Measurements from ENCODE around the gene PRKACG. TPM values are rescaled to one million over a fixed set of nuclear protein-coding genes. Genes with fewer than 3 reads are reported as not detected.

Gene PRKACG
- total RNA-seq, 1 donor from 2014 or later, result not detected

GRCh38 chr9:68983008-68983411 lies 30.9 kb downstream of the PRKACG start:
- Mint-ChIP-seq H3K9me3 (ENCODE audit: low read depth) (no peaks in the 10 kb centered on the region), H3K4me1 (ENCODE audit: low read depth) (peaks cover 2% of the 10 kb centered on the region), H3K36me3 (ENCODE audit: insufficient read depth) (no peaks in the 10 kb centered on the region), H3K4me3 (ENCODE audit: low read depth) (no peak overlapping the region), H3K27ac (no peak overlapping the region), H3K27me3 (no peaks in the 10 kb centered on the region)
- TF ChIP-seq, protein P1, sequence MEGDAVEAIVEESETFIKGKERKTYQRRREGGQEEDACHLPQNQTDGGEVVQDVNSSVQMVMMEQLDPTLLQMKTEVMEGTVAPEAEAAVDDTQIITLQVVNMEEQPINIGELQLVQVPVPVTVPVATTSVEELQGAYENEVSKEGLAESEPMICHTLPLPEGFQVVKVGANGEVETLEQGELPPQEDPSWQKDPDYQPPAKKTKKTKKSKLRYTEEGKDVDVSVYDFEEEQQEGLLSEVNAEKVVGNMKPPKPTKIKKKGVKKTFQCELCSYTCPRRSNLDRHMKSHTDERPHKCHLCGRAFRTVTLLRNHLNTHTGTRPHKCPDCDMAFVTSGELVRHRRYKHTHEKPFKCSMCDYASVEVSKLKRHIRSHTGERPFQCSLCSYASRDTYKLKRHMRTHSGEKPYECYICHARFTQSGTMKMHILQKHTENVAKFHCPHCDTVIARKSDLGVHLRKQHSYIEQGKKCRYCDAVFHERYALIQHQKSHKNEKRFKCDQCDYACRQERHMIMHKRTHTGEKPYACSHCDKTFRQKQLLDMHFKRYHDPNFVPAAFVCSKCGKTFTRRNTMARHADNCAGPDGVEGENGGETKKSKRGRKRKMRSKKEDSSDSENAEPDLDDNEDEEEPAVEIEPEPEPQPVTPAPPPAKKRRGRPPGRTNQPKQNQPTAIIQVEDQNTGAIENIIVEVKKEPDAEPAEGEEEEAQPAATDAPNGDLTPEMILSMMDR (IDR thresholded peaks at IDR 0.05; ENCODE audit: unreplicated experiment), result no peak
- no peak for DNase-seq (ENCODE audit: low spot score, unreplicated experiment)

GRCh38 chr9:68981789-68982188 lies 32.1 kb downstream of the PRKACG start:
- Mint-ChIP-seq H3K4me3 (ENCODE audit: low read depth) (no peak overlapping the region), H3K27ac (peak overlapping the region; percentile 39)
- TF ChIP-seq, protein P1 (IDR thresholded peaks at IDR 0.05; ENCODE audit: unreplicated experiment), result no peak

GRCh38 chr9:68980341-68980914 lies 33.5 kb downstream of the PRKACG start:
- Mint-ChIP-seq H3K27me3 (no peaks in the 10 kb centered on the region), H3K36me3 (ENCODE audit: insufficient read depth) (no peaks in the 10 kb centered on the region), H3K27ac (no peak overlapping the region), H3K4me3 (ENCODE audit: low read depth) (no peak overlapping the region), H3K4me1 (ENCODE audit: low read depth) (peaks cover 2% of the 10 kb centered on the region), H3K9me3 (ENCODE audit: low read depth) (no peaks in the 10 kb centered on the region)
- TF ChIP-seq, protein P1 (IDR thresholded peaks at IDR 0.05; ENCODE audit: unreplicated experiment), result no peak
- DNase-seq (ENCODE audit: low spot score, unreplicated experiment), result no peak

More at GRCh38 chr9:68981789-68982188, 32.1 kb downstream of the PRKACG start:
- Mint-ChIP-seq H3K36me3 (ENCODE audit: insufficient read depth) (no peaks in the 10 kb centered on the region), H3K9me3 (ENCODE audit: low read depth) (no peaks in the 10 kb centered on the region), H3K4me1 (ENCODE audit: low read depth) (peaks cover 2% of the 10 kb centered on the region), H3K27me3 (no peaks in the 10 kb centered on the region)
- no peak for DNase-seq (ENCODE audit: low spot score, unreplicated experiment)

GRCh38 chr9:68979538-68980314 lies 34.2 kb downstream of the PRKACG start:
- Mint-ChIP-seq H3K4me1 (ENCODE audit: low read depth) (peaks cover 2% of the 10 kb centered on the region), H3K27ac (no peak overlapping the region), H3K27me3 (no peaks in the 10 kb centered on the region), H3K9me3 (ENCODE audit: low read depth) (no peaks in the 10 kb centered on the region), H3K4me3 (ENCODE audit: low read depth) (no peak overlapping the region), H3K36me3 (ENCODE audit: insufficient read depth) (no peaks in the 10 kb centered on the region)
- TF ChIP-seq, protein P1 (IDR thresholded peaks at IDR 0.05; ENCODE audit: unreplicated experiment), result no peak
- no peak for DNase-seq (ENCODE audit: low spot score, unreplicated experiment)

GRCh38 chr9:68978501-68978900 lies 35.4 kb downstream of the PRKACG start:
- no peak for DNase-seq (ENCODE audit: low spot score, unreplicated experiment)
- Mint-ChIP-seq H3K9me3 (ENCODE audit: low read depth) (no peaks in the 10 kb centered on the region), H3K27me3 (no peaks in the 10 kb centered on the region), H3K36me3 (ENCODE audit: insufficient read depth) (no peaks in the 10 kb centered on the region), H3K4me3 (ENCODE audit: low read depth) (no peak overlapping the region), H3K27ac (no peak overlapping the region), H3K4me1 (ENCODE audit: low read depth) (peaks cover 2% of the 10 kb centered on the region)
- TF ChIP-seq, protein P1 (IDR thresholded peaks at IDR 0.05; ENCODE audit: unreplicated experiment), result no peak
